H1 (cell line): ENCODE data around the gene LBX1. TPM values are rescaled to one million over a fixed set of nuclear protein-coding genes. Genes with fewer than 3 reads are reported as not detected.
A peak's percentile ranks its signal among the peaks of the same experiment; 100 is the strongest.

Source experiments
- BACH1 ChIP-seq: IDR thresholded peaks from 2 replicates; pipeline ENCODE4 v1.6.1; 2012; ENCODE audit warnings: low read length, improper control_type of control experiment
- BCL11A ChIP-seq, 2 experiments: IDR thresholded peaks; one replicate each; pipeline ENCODE4 v1.6.1; 2011; ENCODE audit warnings: low read depth in 2 of 2, low read length in 2 of 2, mild to moderate bottlenecking in 2 of 2
- CREB1 ChIP-seq: IDR thresholded peaks from 2 replicates; pipeline ENCODE4 v1.6.1; 2012; ENCODE audit warnings: inconsistent platforms
- FOSL1 ChIP-seq: IDR thresholded peaks from 2 replicates; pipeline ENCODE4 v1.6.1; 2011; ENCODE audit warnings: mild to moderate bottlenecking, low read depth, low read length, moderate library complexity; ENCODE audit not compliant: insufficient read depth
- GABPA ChIP-seq: IDR thresholded peaks from 2 replicates; pipeline ENCODE4 v1.6.1; 2011; ENCODE audit warnings: mild to moderate bottlenecking, low read length, moderate library complexity, borderline replicate concordance; ENCODE audit not compliant: insufficient read depth
- GTF2F1 ChIP-seq: IDR thresholded peaks from 2 replicates; pipeline ENCODE4 v1.6.1; 2012; ENCODE audit warnings: low read depth, low read length, improper control_type of control experiment, borderline replicate concordance
- HDAC2 ChIP-seq, 2 experiments: fragments of 300-600 bp in 1 of 2; sonication (generic) in 1 of 2; IDR thresholded peaks; 2 replicates each; pipeline ENCODE4 v1.6.1; 2011 to 2012; ENCODE audit warnings: low read depth in 2 of 2, low read length in 2 of 2, mild to moderate bottlenecking in 2 of 2, moderate library complexity in 2 of 2, borderline replicate concordance in 1 of 2, inconsistent platforms in 1 of 2
- JUND ChIP-seq: IDR thresholded peaks from 2 replicates; pipeline ENCODE4 v1.6.1; 2011; ENCODE audit warnings: mild to moderate bottlenecking, improper control_type of control experiment, low read length
- NANOG ChIP-seq: IDR thresholded peaks from 2 replicates; pipeline ENCODE4 v1.6.1; 2011; ENCODE audit warnings: low read length, low read depth, mild to moderate bottlenecking, inconsistent platforms; ENCODE audit not compliant: insufficient read depth, poor library complexity, severe bottlenecking
- NRF1 ChIP-seq: IDR thresholded peaks from 2 replicates; pipeline ENCODE4 v1.6.1; 2011; ENCODE audit warnings: mild to moderate bottlenecking, low read depth, low read length, improper control_type of control experiment
- RAD21 ChIP-seq, 2 experiments: IDR thresholded peaks in 1 of 2; conservative IDR thresholded peaks in 1 of 2; 2 replicates each; pipeline ENCODE4 v1.6.1; 2011; ENCODE audit warnings: low read depth in 2 of 2, low read length in 2 of 2, improper control_type of control experiment in 1 of 2, inconsistent platforms in 1 of 2, mild to moderate bottlenecking in 1 of 2, moderate library complexity in 1 of 2
- RNF2 ChIP-seq: fragments of 200-900, 300-1000 bp; sonication (generic); IDR thresholded peaks from 2 replicates; pipeline ENCODE4 v1.7.1; 2016; ENCODE audit warnings: borderline replicate concordance, low read depth, mild to moderate bottlenecking, antibody characterized with exemption, low read length; ENCODE audit not compliant: poor library complexity, severe bottlenecking; ENCODE audit errors: missing control alignments
- RXRA ChIP-seq: IDR thresholded peaks from 2 replicates; pipeline ENCODE4 v1.6.1; 2011; ENCODE audit warnings: low read depth, mild to moderate bottlenecking, low read length, moderate library complexity; ENCODE audit not compliant: insufficient read depth
- SIN3A ChIP-seq, 2 experiments: IDR thresholded peaks in 1 of 2; conservative IDR thresholded peaks in 1 of 2; 2 replicates each; pipeline ENCODE4 v1.6.1; 2011 to 2012; ENCODE audit warnings: low read length in 2 of 2, improper control_type of control experiment in 1 of 2, low read depth in 1 of 2, mild to moderate bottlenecking in 1 of 2
- SIX5 ChIP-seq: IDR thresholded peaks from 2 replicates; pipeline ENCODE4 v1.6.1; 2011; ENCODE audit warnings: mild to moderate bottlenecking, low read depth, low read length
- SP2 ChIP-seq: IDR thresholded peaks from 2 replicates; pipeline ENCODE4 v1.6.1; 2012; ENCODE audit warnings: mild to moderate bottlenecking, low read length, inconsistent platforms
- TAF1 ChIP-seq: IDR thresholded peaks from 2 replicates; pipeline ENCODE4 v1.6.1; 2011; ENCODE audit warnings: mild to moderate bottlenecking, low read depth, low read length
- TAF7 ChIP-seq: optimal IDR thresholded peaks from 2 replicates; pipeline ENCODE3; 2011; ENCODE audit warnings: low read depth, mild to moderate bottlenecking, inconsistent platforms, low read length, moderate library complexity, borderline replicate concordance
- TBP ChIP-seq: IDR thresholded peaks from 2 replicates; pipeline ENCODE4 v1.6.1; 2011; ENCODE audit warnings: low read depth, low read length, improper control_type of control experiment
- TEAD4 ChIP-seq: IDR thresholded peaks from 2 replicates; pipeline ENCODE4 v1.6.1; 2012; ENCODE audit warnings: low read depth, low read length, inconsistent platforms, mixed read lengths
- polyA plus RNA-seq, 7 experiments: library from polyadenylated mRNA; depleted of rRNA in 3 of 7; stranded (reverse) in 5 of 7; unstranded in 2 of 7; fragments of >200 nt in 5 of 7; fragments of 200-250 nt in 2 of 7; gene quantifications; 1 replicate in 5 of 7; 2 replicates in 1 of 7; 4 replicates in 1 of 7; pipeline versions ENCODE4 v1.2.1 to v1.2.3, GENCODE V29; 2011 to 2013; ENCODE audit warnings: missing spikeins in 2 of 7, mixed read lengths in 2 of 7
- total RNA-seq: library from RNA; stranded (reverse); fragmentation: NEBNext Ultra II Directional; extraction: Animal tissue kit (Norgen Biotek cat#: 25700); gene quantifications from 2 replicates; pipeline ENCODE4 v1.2.1, GENCODE V29; 2021
- TF ChIP-seq, protein P1 (sequence below): IDR thresholded peaks from 2 replicates; pipeline ENCODE4 v1.6.1; 2011; ENCODE audit warnings: low read depth, mild to moderate bottlenecking, low read length; ENCODE audit not compliant: insufficient read depth
- TF ChIP-seq, protein P2 (sequence below): IDR thresholded peaks from 2 replicates; pipeline ENCODE4 v1.6.1; 2011; ENCODE audit warnings: low read length, improper control_type of control experiment

The LBX1 gene
- total and polyA plus RNA-seq, 2 of the 8 experiments (the other 6 are each of a cell fraction or from before 2014, with no cell fraction given), result not detected

DNA sequence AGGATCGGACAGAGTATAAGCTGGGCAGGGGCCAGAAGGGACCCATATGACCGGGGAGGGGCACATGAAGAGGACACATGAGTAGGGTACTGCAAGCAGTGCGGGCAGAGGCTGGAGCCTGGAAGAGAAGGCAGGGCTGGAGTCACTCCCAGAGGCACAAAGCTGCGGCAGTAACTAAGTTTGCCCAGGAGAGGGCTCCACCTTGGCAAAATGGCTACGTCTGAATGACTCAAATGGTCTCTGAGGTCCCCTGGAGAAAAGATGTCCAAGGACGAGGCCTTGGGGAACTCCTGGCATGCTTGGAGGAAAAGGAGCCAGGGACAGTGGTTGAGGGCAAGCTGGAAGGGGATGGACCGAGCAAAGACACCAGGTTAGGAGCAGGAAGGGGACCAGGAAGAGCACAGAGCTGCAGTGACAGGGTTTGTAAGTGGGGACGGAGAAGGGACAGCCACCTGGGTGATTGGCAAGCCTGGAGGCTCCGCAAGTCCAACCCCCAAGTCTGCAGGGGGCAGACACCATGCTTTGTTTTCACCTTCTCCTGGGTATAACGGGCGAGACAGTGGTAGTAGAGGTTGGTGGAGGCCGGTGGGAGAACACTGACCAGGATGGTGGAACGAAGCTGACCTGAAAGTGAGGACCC lies 43.1 kb upstream of the LBX1 start (continued):
- TF ChIP-seq RXRA, result no peak
- no peak for TF ChIP-seq TAF7
- TF ChIP-seq SIN3A (conservative IDR thresholded peaks at IDR 0.05 in 1 of 2, IDR thresholded peaks at IDR 0.05 in 1 of 2; ENCODE audit: low read depth in 1 of 2, low read length in 2 of 2), result no peak
- no peak for TF ChIP-seq BACH1
- TF ChIP-seq, protein P1, sequence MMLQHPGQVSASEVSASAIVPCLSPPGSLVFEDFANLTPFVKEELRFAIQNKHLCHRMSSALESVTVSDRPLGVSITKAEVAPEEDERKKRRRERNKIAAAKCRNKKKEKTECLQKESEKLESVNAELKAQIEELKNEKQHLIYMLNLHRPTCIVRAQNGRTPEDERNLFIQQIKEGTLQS, result 0 out of 2 replicates have a peak, but pooled peaks have one; percentile 10
- TF ChIP-seq GTF2F1, result no peak
- TF ChIP-seq NRF1, result no peak
- TF ChIP-seq TAF1, result no peak
- TF ChIP-seq RAD21 (IDR thresholded peaks at IDR 0.05 in 1 of 2, conservative IDR thresholded peaks at IDR 0.05 in 1 of 2; ENCODE audit: low read depth in 2 of 2, low read length in 2 of 2), result peak; percentile 57 to 65
- TF ChIP-seq, protein P2, sequence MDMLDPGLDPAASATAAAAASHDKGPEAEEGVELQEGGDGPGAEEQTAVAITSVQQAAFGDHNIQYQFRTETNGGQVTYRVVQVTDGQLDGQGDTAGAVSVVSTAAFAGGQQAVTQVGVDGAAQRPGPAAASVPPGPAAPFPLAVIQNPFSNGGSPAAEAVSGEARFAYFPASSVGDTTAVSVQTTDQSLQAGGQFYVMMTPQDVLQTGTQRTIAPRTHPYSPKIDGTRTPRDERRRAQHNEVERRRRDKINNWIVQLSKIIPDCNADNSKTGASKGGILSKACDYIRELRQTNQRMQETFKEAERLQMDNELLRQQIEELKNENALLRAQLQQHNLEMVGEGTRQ, result no peak
- no peak for TF ChIP-seq JUND
- no peak for TF ChIP-seq RNF2
- no peak for TF ChIP-seq SP2
- TF ChIP-seq GABPA, result no peak
- TF ChIP-seq SIX5, result no peak
- no peak for TF ChIP-seq HDAC2 (IDR thresholded peaks at IDR 0.05; ENCODE audit: borderline replicate concordance in 1 of 2, low read depth in 2 of 2, low read length in 2 of 2)
- peak; percentile 58 for TF ChIP-seq CREB1
- 0 out of 2 replicates have a peak, but pooled peaks have one; percentile 1 for TF ChIP-seq TEAD4
- TF ChIP-seq FOSL1, result no peak
- TF ChIP-seq NANOG, result no peak
- TF ChIP-seq BCL11A (IDR thresholded peaks at IDR 0.05; ENCODE audit: low read depth in 2 of 2, low read length in 2 of 2), result no peak
- no peak for TF ChIP-seq TBP
